ENCODE measurements around the gene PLEKHA7.

PLEKHA7 gene

GRCh38 chr11:16841481-16841880 is 172.7 kb downstream of the PLEKHA7 start:
- no peak for DNase-seq (ENCODE audit: low read depth)

- DNase-seq (ENCODE audit: low read depth): no peak
These were observed 173.3 kb downstream of the PLEKHA7 start for GRCh38 chr11:16840951-16841350.

DNA sequence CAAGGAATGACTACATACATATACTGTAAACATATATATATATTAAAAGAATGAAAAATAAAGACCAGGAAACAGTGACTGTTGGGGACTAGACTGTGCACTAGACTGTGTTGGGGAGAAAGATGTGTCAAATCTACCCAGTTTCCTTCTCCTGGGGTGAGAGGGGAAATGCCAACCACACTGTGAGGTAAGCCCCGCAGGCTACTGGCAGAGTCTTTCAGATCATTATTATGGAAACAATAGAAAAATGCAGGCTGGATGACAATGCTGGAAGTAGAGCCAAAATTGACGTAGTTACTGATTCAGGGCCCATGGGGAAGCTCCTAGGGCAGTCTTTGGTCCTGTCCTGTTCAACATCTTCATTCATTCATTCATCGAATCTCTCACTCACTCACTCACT is 174.4 kb downstream of the PLEKHA7 start:
- DNase-seq (ENCODE audit: low read depth): no peak

- DNase-seq (ENCODE audit: low read depth): no peak
These were observed 179.8 kb downstream of the PLEKHA7 start for GRCh38 chr11:16834384-16834783.

- no peak for DNase-seq (ENCODE audit: low read depth)
These were observed 181.2 kb downstream of the PLEKHA7 start for GRCh38 chr11:16833026-16833425.

DNA sequence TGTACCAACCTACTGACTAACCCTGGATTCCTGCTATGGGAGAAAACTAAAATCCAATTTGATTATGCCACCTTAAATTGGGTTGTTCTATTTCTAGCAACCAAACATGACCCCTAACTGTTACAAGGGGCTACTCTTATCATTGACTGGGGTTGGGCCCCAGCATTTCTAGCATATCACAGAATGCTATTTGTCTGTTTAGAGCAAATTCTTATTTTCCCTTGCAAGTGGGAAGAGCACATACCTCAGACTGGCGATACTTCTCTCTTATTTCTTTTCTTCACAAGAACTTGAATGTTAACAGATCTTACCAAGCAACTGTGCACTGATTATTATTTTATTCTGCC is 182.0 kb downstream of the PLEKHA7 start:
- DNase-seq (ENCODE audit: low read depth): no peak

- no peak for DNase-seq (ENCODE audit: low read depth)
These were observed 182.7 kb downstream of the PLEKHA7 start for GRCh38 chr11:16831316-16832192.

DNA sequence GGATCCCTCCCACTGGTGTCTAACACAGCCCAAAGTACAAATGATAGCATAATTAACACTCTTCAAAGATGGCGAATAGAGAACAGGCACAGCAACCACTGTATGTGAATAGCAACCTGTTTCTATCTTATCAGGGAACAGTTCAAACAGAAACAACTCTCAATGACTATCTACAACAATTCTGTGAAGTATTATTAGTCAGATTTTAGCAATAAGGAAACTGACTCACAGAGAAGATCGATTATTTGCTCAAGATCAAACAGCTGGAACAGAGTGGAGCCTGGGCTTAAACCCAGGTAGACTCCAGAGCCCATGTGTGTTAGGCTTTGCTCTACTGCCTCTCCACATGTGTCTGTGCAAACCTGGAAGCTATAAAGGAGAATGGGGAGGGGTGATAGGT is 187.1 kb downstream of the PLEKHA7 start:
- no peak for DNase-seq (ENCODE audit: low read depth)

DNA sequence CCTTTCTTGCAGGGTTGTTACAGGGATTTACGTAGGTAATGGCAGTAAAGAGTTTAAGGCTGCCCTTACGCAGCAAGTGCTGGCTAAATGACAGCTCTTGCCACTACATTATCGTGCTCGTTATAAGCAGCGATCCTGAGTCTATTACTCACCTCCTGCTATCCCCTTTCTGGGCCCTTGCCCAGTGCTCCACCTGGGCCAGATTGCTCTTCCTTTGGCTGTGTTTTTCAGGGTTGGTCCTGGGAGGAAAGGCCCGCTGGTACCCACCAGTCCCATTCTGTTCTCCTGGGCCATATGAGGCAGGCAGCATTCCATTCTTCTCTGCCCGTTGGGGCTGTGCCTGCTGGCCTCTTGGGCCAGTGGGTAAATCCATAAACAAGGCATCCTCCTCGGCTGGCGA is 188.2 kb downstream of the PLEKHA7 start:
- no peak for DNase-seq (ENCODE audit: low read depth)

- no peak for DNase-seq (ENCODE audit: low read depth)
These were observed 189.1 kb downstream of the PLEKHA7 start for GRCh38 chr11:16825101-16825500.

- DNase-seq (ENCODE audit: low read depth): peak; percentile 62
These were observed 193.7 kb downstream of the PLEKHA7 start for GRCh38 chr11:16820324-16821092.

DNA sequence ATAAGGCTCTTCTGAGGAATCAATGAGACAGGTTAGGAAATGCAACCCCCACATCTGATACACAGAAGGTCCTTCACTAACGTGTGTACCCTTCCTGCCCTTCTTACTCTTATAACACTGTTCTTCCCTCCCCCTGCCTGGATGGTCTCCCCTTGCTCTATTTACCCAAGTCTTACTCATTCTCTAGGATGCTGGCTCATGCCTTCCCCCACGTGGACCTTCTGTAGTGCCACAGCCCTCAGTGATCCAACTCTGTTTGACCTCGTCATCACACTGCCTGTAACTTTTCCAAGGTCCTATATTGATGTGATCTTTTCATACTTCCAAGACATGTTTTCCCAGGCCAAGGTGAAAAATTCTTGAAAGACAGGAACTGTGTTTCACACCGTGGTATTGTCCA is 195.9 kb downstream of the PLEKHA7 start:
- no peak for DNase-seq (ENCODE audit: low read depth)

DNA sequence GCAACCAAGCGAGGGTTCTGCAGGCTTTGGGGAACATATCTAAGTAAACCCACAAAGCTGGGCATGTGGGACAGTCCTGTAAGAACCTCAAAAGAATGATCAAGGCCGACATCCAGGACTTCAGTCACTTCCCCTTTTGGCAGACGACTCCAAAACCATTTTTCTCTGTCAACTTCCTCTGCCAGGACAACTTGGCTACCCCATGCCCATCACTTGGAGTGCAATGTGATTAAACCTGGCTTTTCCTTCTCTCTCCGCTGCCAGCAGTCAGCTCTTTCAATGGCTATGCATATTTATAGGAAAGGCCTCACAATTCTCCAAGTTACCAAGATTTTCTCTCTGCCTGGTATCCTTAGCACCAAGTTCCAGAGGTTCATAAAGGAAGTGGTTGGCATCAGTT is 196.9 kb downstream of the PLEKHA7 start:
- no peak for DNase-seq (ENCODE audit: low read depth)

DNA sequence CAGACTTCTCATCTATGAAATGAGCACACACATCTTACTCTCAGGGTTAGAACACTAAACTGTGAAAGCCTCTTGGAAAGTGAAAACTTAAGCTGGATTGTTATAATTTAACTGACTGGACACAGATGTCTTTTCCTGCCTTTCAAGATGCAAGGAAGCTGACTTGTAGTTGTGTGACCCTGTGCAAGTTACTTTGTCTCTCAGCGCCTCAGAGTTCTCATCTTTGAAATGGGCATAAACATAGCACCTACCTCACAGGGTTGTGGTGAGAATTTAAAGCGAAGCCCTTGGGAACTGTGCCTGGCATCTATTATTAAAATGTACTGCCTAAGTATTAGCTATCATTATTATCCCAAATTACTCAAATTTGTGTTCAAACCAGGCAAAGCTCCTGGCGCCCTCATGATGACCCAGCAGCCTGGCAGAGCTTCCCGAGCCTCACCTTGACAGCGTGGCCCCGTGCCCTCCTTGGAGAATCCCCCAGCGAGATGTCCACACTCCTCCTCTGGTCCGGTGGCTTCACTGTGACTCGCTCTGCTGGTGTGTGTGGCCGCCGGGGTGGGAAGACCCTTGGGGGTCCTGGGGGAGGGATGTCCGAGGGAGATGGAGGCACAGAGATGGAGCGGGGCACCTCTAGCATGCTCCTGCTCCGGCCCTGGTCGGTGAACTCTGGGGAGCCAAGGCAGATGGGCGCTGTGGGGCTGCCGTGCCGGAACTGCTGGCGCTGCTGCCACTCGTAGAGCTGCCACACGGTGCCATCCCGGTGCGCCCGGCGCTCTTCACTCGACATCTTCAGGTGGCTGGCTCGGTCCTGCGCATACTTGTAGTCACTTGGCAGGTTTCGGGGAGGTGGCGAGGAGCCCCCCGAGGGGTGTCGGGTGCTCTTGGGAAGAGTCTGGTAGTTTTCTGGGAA is 197.6 kb downstream of the PLEKHA7 start:
- no peak for DNase-seq (ENCODE audit: low read depth)

GRCh38 chr11:16815047-16815767 is 199.0 kb downstream of the PLEKHA7 start:
- peak; percentile 55 for DNase-seq (ENCODE audit: low read depth)

DNA sequence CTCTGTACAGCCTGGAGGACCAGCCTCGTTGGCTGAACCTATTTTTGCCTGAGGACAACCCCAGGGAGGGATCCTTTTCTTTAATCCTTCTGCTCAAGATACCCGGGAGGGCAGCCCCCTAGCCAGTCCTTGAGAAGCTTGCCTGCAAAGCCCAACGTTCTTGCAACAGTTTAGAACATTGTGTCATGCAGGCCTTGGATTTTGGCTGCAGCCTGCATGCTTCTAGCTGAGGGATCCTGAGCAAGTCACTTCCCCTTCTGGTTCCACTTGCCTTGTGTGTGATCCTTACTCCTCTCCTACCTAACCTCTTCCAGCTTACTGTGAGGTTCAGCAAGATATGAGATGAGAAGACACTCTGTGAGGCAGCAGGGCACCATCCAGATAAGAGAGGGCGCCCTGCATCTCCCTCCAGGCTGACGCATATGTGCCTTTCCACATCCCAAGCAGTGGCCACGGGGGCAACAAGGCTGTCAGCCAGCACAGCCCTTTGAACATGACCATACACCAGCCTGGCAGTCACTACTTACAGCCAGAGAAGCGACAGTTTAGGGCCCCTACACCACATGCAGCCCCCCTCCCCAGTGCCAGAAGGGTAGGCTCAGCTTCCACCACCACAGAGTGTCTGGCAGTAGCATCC is 199.7 kb downstream of the PLEKHA7 start:
- DNase-seq (ENCODE audit: low read depth): no peak

GRCh38 chr11:16813126-16813525 is 201.1 kb downstream of the PLEKHA7 start:
- DNase-seq (ENCODE audit: low read depth): no peak

GRCh38 chr11:16812274-16812673 is 201.9 kb downstream of the PLEKHA7 start:
- no peak for DNase-seq (ENCODE audit: low read depth)

GRCh38 chr11:16811136-16812020 is 202.8 kb downstream of the PLEKHA7 start:
- DNase-seq (ENCODE audit: low read depth): no peak

Data from fibroblast of gingiva (primary cell).